PC-3 (cell line): ENCODE data around the gene VAV3.

ENCODE experiments used
- CTCF ChIP-seq: fragments of 300-600 bp; sonication (generic); conservative IDR thresholded peaks from 2 replicates; pipeline ENCODE4 v1.5.1; 2017; ENCODE audit warnings: antibody characterized with exemption, low read depth, mild to moderate bottlenecking, low read length
- EZH2 ChIP-seq: fragments of 300-600 bp; sonication (generic); IDR thresholded peaks from one replicate; pipeline ENCODE4 v1.6.1; 2017; ENCODE audit warnings: antibody characterized with exemption, mild to moderate bottlenecking, low read length; ENCODE audit not compliant: unreplicated experiment
- EZH2phosphoT487 ChIP-seq: fragments of 300-600 bp; sonication (generic); IDR thresholded peaks from 2 replicates; pipeline ENCODE4 v1.6.1; 2018; ENCODE audit warnings: mild to moderate bottlenecking, antibody characterized with exemption, low read length, borderline replicate concordance

DNA sequence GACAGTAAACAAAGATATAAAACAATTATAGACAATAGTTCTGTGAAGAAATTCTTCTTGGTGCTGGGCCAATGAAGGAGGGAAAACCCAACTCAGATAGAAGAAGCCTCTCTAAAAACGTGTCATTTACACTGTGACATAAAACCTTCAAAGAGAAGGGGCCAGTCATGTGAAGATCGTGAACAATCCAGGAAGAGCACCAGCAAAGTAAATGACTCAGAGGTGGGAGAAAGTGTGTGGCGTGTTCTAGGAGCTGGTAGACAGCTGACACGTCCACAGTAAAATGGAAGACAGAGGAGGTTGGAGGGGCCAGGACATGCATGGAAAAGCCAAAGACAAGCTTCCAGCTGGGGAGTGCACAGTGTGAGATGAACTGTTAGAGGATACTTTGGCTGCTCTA is 143.6 kb downstream of the VAV3 start:
- TF ChIP-seq CTCF (no peak), EZH2 (no peak), EZH2phosphoT487 (no peak)
